ENCODE measurements around the gene CRNN.

The CRNN gene

GRCh38 chr1:152398812-152399698 lies 15.0 kb downstream of the CRNN start:
- TF ChIP-seq ZFX (IDR thresholded peaks at IDR 0.05) = no peak
- peak; percentile 75 for TF ChIP-seq CTCF (conservative IDR thresholded peaks at IDR 0.05)
- no peak overlapping the region for H3K27ac ChIP-seq

- no peak overlapping the region for H3K27ac ChIP-seq
- TF ChIP-seq CTCF (conservative IDR thresholded peaks at IDR 0.05) (peak; percentile 50), ZFX (IDR thresholded peaks at IDR 0.05) (no peak)
Observed at GRCh38 chr1:152397474-152397873, 16.6 kb downstream of the CRNN start.

- H3K27ac ChIP-seq = no peak overlapping the region
- TF ChIP-seq CTCF (conservative IDR thresholded peaks at IDR 0.05) (no peak), ZFX (IDR thresholded peaks at IDR 0.05) (no peak)
Observed at GRCh38 chr1:152394151-152394550, 19.9 kb downstream of the CRNN start.

GRCh38 chr1:152392909-152393308 lies 21.2 kb downstream of the CRNN start:
- no peak overlapping the region for H3K27ac ChIP-seq
- no peak for TF ChIP-seq ZFX (IDR thresholded peaks at IDR 0.05)
- TF ChIP-seq CTCF (conservative IDR thresholded peaks at IDR 0.05) = no peak; the same call in none of the 2 replicates

- H3K27ac ChIP-seq = no peak overlapping the region
- TF ChIP-seq ZFX (IDR thresholded peaks at IDR 0.05) (no peak), CTCF (conservative IDR thresholded peaks at IDR 0.05) (no peak)
Observed at GRCh38 chr1:152388889-152389288, 25.2 kb downstream of the CRNN start.

- TF ChIP-seq ZFX (IDR thresholded peaks at IDR 0.05) = no peak
- no peak overlapping the region for H3K27ac ChIP-seq
Observed at GRCh38 chr1:152386940-152387339, 27.1 kb downstream of the CRNN start.

- TF ChIP-seq ZFX (IDR thresholded peaks at IDR 0.05) (no peak), CTCF (conservative IDR thresholded peaks at IDR 0.05) (no peak)
- no peak overlapping the region for H3K27ac ChIP-seq
Observed at GRCh38 chr1:152380932-152381331, 33.1 kb downstream of the CRNN start.

- no peak for TF ChIP-seq ZFX (IDR thresholded peaks at IDR 0.05)
- no peak for TF ChIP-seq CTCF (conservative IDR thresholded peaks at IDR 0.05)
Observed at GRCh38 chr1:152374451-152374850, 39.6 kb downstream of the CRNN start.

More at GRCh38 chr1:152374451-152374850, 39.6 kb downstream of the CRNN start:
- no peak overlapping the region for H3K27ac ChIP-seq

Measured in C4-2B (cell line).